Muscle of arm (tissue), 12 donors: ENCODE measurements around the gene PTX3. TPM values are rescaled to one million over a fixed set of nuclear protein-coding genes. Genes with fewer than 3 reads are reported as not detected.

Experiments used
- DNase-seq: peaks from one replicate; pipeline ENCODE4 v3.0.0-alpha.2; 2013
- polyA plus RNA-seq, 12 donors: library from polyadenylated mRNA; unstranded; fragments of 120-200 nt; gene quantifications; one replicate each; pipeline ENCODE4 v1.2.1, GENCODE V29; 2013; ENCODE audit not compliant: insufficient read length in 12 of 12

Gene PTX3
- polyA plus RNA-seq, 12 donors = 3.8 to 15.8 (median 7.3) TPM; not detected in 1

DNA sequence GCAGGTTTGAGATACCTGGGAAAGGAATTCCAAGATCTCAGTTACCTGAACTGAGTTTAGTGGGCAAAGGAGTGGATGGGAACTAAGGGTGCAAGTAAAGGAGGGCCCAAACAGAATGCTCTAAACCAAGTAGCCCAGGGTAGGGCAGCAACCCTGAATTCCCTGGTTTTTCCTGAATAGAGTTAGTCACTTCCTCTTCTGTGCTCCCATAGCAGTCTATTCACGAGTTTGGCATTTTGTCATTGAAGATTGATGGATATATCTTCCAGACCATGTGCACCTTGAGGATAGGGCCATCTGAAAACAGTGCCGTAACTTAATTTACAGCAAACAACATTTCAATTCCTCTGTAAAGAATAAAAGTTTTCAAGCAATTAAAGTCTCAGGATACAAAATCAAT, 18.5 kb upstream of the PTX3 start:
- no peak for DNase-seq

DNA sequence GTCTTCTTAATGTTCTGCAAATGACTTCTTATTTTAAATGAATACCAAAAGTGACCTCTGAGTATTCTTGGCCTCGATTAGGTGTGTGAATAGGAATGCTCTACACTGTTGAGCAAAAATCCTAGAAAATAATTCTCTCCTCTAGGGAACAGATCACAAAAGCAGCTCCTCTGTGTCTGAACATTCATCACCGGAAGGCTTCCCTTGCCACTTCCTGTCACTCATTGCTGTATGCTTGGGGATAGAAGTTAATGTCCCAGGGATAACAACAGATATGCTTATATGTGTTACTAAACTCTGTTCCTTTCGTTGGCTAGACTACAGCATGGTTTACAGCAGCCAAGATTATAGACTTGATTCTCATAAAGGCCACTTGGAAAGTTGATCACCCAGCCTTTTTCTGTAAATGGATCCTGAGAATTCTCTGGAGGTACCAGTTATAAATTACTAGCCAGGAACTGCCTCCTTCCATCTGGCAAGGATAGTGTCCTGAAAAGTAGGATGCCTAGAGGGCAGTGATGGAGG, 16.0 kb upstream of the PTX3 start:
- DNase-seq = peak; percentile 40

DNA sequence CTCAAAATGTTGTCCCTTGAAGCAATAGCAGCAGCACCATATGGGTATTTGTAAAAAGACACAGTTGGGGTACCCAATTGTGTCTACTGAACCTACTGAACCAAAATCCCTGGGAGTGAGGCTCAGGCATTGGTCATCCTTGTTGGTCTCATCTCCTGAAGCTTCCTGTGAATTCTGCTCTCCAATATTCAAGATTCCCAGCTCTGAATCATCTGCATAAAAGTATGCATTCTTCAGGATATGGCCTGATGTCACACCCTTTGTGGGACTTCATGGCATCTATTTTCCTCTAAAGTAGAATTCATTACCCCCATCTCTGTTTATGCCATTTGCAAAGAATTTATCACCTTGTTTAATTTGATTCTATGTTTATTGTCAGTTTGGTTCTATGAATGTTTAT, 13.3 kb upstream of the PTX3 start:
- DNase-seq = no peak

DNA sequence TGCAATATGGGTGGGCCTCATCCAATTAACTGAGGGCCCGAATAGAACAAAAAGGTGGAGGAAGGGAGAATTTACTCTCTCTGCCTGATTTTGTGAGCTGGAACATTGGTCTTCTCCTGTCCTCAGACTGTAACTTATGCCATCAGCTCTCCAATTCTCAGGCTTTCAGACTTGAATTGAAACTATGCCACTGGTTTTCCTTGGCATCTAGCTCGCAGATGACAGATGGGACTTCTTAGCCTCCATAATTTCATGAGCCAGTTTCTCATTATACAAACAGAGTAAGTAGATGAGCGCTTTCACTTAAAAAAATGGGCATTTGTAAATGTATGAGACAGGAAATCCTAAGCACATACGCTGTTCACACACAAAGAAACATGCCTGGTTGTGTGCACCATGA, 8.7 kb upstream of the PTX3 start:
- no peak for DNase-seq

DNA sequence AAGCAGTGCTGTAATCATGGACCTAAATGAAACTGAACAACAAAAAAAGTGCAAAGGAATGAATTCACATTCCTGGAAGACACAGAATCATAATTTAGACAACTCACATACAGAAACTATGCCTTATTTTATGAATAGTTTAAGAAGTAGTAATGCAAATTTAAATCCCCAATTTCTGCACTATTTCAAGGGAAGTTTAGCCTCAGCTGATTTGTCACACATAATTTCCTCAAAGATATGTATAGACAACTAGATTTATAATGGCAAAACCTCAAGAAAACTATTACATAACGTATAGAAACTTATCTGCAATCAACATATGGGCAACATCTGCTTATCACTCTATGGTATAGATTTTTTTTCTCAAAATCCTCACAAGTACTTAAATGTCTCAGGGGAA, 7.8 kb upstream of the PTX3 start:
- no peak for DNase-seq

DNA sequence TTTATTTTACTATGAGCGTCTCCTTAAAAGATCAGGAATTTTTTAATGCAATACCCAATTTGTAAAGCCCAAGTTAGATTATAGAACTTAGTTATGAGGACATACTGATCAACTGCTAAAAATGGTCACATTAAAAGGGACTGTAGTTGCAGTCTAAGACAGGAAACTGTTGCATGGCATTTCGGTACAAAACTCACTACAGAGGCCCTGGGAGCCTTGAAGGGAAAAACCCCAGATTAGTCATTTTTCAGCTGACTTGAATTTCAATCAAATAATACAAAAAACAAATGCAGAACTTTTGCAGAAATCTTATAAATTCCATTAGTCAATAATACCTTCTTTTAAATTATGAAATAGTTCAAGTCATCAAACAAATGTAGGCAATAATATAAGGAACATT, 6.9 kb upstream of the PTX3 start:
- no peak for DNase-seq

DNA sequence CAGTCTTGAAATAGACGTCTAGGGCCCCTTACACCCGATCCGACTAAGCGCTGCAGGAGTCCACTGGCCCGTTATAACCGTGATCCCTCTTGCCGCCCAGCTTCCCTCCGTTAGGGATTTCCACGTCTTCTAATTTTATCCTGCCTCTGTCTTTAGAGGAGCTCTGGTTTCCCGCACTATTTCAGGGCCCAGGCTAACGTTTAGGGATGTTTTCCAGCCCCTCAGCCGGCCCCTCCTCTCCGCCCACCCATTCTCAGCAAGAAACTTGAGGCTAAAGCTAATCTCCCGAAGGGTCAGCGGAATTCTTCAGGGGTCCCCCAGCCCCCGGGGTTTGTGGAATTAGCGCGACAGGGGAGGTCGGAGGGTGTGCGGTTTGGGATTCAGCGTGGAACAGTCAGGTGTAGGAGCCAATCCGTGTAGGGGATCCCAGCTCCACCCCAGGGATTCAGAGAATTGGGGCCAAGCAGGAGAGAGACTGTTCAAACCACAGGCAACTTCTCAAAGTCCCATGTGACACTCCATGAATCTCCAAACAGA, 1.6 kb downstream of the PTX3 start:
- peak; percentile 48 for DNase-seq

DNA sequence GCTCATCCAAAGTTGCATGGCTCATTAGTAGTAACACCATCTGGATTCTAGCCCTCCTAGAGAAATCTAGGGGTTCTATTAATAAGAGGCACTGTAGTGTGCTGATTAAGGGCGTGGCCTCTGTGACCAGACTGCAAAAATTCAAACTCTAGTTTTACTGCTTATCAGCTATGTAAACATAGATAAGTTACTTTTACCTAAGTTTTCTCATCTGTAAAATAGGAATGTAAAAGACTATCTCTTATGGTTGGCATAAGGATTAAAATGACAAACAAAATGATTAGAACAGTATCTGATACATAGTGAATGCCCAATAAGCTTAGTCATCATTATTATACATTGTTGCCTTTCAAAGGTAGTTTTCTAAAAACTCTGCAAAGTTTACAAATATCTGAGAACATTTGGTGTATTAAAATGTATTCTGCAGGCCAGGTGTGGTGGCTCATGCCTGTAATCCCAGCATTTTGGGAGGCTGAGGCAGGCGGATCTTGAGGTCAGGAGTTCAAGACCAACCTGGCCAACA, 4.5 kb downstream of the PTX3 start:
- no peak for DNase-seq

DNA sequence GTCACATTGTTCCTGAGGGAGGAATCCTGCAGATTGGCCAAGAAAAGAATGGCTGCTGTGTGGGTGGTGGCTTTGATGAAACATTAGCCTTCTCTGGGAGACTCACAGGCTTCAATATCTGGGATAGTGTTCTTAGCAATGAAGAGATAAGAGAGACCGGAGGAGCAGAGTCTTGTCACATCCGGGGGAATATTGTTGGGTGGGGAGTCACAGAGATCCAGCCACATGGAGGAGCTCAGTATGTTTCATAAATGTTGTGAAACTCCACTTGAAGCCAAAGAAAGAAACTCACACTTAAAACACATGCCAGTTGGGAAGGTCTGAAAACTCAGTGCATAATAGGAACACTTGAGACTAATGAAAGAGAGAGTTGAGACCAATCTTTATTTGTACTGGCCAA, 6.1 kb downstream of the PTX3 start:
- DNase-seq = no peak

DNA sequence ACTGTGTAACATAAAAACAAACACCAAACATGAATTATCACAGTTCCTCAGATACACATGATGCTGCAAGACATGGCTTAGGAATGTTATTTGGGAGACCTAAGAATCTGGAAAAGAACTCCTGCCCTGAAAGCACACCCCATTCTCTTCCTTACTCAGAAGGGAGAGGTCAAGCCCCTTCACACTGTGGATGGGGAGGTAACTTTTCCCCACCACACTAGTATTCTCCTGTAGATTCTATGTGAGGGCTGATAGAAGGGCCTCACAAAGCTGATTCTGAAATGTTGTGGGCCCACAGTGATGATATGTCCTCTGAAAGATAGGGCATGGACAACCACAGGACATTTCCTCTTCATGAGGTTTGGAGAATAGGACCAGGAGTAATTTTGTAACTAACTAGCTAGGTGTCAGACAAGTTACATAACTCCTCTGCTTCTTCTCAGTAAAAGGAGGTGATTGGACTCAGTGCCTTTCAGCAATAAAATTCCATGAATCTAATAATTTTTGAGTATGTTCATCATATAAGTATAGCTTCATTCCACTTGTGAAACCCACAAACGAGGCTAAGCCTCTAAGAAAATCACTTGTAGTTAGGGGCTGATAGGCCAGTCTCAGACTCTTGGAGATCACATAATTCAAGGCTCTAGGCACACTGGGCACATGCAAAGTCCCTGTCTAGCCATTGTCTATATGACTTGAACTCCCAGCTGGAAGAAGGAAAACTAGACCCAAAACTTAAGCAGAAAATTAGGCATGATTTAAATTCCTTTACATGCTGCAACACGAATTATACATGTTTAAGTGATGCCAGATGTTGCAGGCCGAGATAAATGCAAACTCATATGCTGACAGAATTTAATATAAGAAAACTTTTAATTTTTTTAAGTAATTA, 7.5 kb downstream of the PTX3 start:
- DNase-seq = peak; percentile 31

DNA sequence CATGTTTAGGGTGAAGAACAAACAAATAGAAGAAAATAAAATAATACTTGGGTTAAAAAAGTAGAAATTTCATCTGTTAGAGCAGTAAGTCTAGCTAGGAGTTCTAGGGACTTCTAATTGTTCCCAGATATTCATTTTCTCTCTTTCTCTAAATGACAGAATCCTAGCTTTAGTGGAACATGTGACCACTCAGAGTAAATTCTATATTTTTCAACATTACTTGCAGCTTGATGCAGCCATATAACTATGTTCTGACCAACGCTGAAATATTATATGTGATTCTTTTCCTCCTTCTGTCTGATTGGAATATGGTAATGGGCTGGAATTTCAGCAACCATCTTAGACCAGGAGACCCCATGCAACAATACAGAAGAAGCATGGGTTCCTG, 8.1 kb downstream of the PTX3 start:
- no peak for DNase-seq

DNA sequence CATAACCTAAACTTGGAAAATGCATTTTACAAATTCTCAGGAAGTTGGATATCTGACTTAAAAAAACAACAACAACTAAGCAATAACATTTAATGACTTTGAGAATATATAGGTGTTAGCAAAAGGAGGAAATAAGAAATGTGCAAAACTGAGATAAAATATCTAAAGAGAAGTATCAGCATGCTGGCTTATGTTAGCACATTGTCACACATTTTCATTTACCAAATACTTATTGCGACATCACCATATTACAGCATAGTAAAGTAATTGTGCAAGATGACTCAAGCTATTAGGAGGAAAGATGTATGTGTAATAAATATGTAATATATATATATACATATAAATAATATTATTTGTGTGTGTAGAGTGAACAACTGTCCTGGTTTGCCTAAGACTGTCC, 9.2 kb downstream of the PTX3 start:
- no peak for DNase-seq

DNA sequence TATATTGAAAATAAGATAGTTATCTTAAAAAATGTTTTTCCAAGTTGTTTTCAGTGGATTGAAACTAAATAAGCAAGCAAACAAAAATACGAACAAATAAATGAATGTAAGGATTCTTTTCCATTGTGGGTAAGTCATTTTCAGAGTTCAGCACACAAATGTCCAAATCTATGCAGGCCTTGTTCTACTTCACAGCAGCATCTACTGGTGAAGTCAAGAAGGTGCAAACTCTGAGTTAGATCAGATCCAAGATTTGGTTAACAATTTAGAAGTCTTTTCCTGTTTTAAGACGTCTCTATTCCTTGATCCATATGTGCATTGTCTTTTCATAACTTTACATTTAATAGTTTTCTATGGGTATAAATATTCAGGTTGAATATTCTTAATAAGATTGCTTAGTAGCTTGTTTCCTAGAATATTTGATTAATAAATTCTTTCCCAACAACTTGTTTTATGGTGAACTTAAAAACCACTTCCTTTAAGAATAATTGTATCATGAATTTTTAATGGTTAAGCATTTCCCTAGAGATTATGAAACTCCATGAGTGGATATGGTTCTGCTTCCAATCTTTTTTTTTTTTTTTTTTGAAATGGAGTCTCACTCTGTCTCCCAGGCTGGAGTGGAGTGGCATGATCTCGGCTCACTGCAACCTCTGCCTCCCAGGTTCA, 10.5 kb downstream of the PTX3 start:
- DNase-seq = peak; percentile 35

DNA sequence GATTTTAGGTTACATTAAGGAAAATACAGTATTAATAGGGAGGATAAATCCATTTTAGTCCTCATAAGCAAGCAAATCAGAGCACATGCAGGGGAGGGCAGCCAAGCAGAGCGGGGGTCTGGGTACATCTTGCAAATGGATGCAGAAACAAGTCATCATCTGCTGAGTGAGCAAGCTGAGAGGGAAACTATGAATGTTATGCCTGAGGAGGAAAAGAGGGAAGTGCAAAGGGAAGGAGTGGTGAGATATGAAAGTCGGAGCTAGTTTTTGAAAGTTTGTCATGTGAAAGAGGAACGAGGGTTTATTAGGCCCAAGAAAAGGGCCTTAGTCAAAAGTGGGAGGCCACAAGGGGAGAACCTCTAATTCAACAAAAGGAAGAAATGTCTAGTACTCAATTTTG, 15.4 kb downstream of the PTX3 start:
- DNase-seq = no peak

DNA sequence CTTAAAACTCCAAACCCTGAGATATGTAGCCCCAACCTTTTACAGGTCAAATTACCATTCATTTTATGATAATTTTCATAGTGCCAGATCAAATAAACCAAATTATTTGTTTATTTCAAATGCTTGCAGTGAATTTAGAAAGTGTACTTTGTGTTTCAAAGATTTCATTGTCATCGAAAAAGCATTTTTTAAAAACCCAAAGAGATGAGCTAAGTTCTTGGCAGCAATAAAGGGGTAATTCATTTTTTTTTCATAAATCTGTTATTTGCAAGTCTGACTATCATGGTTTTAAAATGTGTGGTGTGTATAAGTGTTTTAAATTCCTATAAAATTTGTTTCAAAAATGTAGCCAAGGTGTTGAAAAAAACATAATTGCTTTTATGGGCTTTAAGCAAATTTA, 17.2 kb downstream of the PTX3 start:
- DNase-seq = no peak

DNA sequence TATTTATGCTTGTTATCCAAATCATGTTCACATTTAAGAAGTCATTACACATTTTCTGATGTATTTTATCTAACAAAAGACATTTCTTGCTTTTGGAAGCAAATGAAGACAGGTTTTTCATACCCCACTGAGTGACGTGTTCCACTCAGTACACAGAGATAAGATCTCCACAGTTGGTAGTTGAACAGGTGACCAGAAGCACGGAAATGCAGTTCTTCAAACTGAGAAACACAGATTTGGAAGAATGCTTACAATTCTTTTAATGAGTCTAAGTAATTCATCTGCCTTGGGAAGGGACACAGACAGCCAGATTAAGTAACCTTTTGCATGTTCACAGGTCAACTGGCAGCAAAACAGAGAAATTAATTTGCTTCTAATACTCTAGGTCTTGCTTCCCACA, 23.1 kb downstream of the PTX3 start:
- no peak for DNase-seq

DNA sequence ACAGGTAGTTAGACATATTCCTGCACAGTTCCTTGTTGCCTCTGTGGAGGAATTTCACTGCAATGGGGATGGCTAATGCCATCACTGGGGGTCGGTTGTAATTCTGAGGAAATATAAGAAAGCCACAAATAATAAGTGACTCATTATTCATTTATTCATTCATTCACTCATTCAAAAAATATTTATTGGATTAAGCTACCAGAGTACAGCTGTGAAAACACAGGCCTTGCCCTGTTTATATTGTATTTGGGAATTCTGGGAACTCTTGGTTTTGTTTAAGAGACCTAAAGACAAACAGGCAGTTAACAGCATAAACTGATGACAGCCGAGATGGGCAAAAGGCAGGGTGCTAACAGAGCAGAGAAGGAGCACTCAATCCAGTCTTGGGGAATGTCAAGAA, 23.6 kb downstream of the PTX3 start:
- DNase-seq = no peak

DNA sequence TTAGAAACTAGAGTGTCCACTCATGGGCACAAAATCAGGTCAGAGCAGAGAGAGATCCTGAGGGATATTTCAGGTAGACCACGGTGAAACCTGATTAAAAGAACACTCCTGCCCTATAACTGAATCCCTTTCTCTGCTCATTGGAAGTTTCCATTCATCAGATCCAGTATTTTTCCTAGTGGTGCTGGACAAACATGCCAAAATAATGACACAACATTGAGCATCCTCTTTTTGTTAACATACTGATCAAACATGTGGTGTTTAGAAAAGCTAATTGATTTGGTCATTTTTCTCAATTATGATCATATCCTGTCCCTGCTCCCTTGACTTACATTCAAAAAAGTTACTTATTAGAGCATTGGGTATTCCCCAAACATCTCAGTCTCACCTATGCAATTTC, 27.2 kb downstream of the PTX3 start:
- no peak for DNase-seq

DNA sequence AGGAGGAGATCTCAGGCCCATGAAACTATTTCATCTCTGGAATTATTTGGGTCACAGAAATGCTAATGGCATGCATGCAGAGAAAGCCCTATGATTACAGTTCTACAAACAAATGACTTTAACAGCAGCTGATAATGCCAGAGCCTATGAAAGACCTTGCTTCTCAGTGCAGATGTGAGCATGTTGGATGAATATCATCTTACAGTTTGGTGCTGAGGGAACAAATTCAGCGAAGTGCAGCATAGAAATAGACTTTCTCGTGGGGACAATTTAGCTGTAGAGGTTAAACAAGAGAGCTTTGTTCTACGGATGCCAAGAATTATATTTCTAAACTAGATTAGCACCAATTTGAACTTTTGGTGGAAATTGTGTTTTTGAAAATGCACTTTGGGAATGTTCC, 27.7 kb downstream of the PTX3 start:
- DNase-seq = peak; percentile 27

DNA sequence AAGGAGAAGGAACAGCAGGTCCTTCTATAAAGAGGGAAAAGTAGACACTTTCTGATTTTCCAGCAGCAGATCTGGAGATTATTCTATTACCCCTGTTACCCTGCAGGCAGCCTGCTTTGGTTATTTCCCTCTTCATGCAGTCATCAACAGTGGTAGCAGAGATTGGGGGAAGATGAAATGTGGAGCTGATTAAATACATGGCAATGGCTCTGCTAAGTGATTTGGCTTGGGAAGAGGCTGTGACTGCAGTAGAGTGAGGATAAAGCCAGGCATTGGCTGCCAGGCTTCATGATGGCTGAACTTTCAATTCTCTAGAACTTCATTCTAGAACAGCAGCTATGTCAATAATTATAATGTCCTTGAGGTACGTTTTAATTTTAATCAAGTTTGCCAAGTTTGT, 29.1 kb downstream of the PTX3 start:
- DNase-seq = no peak

DNA sequence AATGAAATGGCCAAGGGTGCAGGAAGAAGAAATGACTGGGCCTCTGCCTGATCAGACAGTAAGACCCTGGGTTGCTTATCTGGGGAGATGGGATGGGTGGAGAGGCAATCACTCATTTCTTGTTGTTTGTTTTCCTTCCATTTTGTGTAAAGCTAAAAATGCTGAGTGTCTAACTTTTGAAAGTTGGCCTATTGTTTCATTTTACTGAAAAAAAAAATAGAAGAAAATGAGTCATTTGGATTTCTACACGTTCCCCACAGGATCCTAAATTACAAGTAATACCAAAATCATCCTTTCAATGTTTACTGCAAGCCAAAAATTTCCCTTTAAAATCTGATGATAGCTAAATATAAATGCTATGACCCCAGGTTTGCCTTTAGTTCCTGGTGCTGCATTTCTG, 30.6 kb downstream of the PTX3 start:
- no peak for DNase-seq

DNA sequence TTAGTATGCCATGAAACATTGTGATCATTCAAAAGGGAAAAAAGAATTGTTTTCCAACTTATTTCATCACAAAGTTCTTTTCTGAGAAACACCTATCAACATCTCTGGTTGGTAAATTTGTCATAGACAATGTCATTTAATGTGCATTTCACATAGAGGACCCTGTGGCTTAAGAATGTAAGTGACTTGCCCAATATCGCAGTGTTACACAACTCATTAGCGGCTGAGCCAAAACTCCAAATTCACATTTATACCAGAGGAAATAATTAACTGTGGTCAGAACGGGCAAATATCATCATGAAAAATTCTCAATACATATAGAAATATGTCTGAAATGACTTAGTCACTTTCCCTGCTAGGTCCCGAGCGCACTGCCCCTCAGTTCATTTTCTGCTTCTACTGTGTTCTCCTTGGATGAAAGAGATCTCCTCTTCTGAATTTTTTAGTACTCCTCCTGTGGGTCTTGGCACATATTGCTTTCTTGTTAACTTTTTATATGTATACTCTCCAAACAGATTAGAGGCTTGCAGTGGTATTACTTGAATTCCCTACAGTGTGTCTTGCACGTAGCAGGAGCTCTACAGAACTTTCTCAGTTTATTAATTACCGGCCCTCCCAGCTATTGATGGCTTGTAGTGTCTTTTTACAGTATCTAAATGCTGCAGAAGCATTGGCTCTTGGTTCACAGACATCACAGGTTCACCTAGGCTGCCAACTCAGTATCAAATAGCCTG, 33.1 kb downstream of the PTX3 start:
- no peak for DNase-seq
